Osteocyte (in vitro differentiated cells): ENCODE data around the gene LRBA. TPM values are rescaled to one million over a fixed set of nuclear protein-coding genes. Genes with fewer than 3 reads are reported as not detected.

ENCODE experiments used
- DNase-seq: peaks from one replicate; pipeline ENCODE4 v3.0.0; 2021; ENCODE audit warnings: mixed read lengths; ENCODE audit not compliant: unreplicated experiment; ENCODE audit errors: extremely low spot score
- H3K27ac Mint-ChIP-seq: one replicate; pipeline ENCODE4 v1.8.0; 2021; ENCODE audit warnings: mild to moderate bottlenecking, mixed read lengths; ENCODE audit not compliant: unreplicated experiment
- H3K27me3 Mint-ChIP-seq: one replicate; pipeline ENCODE4 v1.8.0; 2021; ENCODE audit warnings: mixed read lengths; ENCODE audit not compliant: unreplicated experiment
- H3K36me3 Mint-ChIP-seq: one replicate; pipeline ENCODE4 v1.8.0; 2021; ENCODE audit warnings: mixed read lengths; ENCODE audit not compliant: unreplicated experiment
- H3K4me1 Mint-ChIP-seq: one replicate; pipeline ENCODE4 v1.8.0; 2021; ENCODE audit warnings: mixed read lengths; ENCODE audit not compliant: unreplicated experiment
- H3K4me3 Mint-ChIP-seq: one replicate; pipeline ENCODE4 v1.8.0; 2021; ENCODE audit warnings: mild to moderate bottlenecking, moderate library complexity, mixed read lengths; ENCODE audit not compliant: unreplicated experiment
- H3K9me3 Mint-ChIP-seq: one replicate; pipeline ENCODE4 v1.8.0; 2021; ENCODE audit warnings: mixed read lengths; ENCODE audit not compliant: unreplicated experiment
- CTCF ChIP-seq: fragments of 200-600 bp; sonication (generic); IDR thresholded peaks from 2 replicates; pipeline ENCODE4 v1.5.0; 2021; ENCODE audit warnings: antibody characterized with exemption, mild to moderate bottlenecking, moderate library complexity
- total RNA-seq: library from RNA; stranded (reverse); gene quantifications from 2 replicates; pipeline ENCODE4 v1.2.1, GENCODE V29; 2021

The LRBA gene
- total RNA-seq, 1 donor from 2014 or later, result 40.8 TPM

- DNase-seq, result no peak
- H3K4me1 Mint-ChIP-seq, result peaks cover 8% of the 10 kb centered on the region
- no peaks in the 10 kb centered on the region for H3K9me3 Mint-ChIP-seq
- H3K36me3 Mint-ChIP-seq, result peaks cover 5% of the 10 kb centered on the region
- H3K27me3 Mint-ChIP-seq, result no peaks in the 10 kb centered on the region
- H3K27ac Mint-ChIP-seq, result no peak overlapping the region
- TF ChIP-seq CTCF, result no peak
- no peak overlapping the region for H3K4me3 Mint-ChIP-seq
Observed at GRCh38 chr4:150367326-150367725, 647.8 kb downstream of the LRBA start.

GRCh38 chr4:150366487-150366999 lies 648.5 kb downstream of the LRBA start:
- Mint-ChIP-seq H3K9me3 (no peaks in the 10 kb centered on the region), H3K27me3 (no peaks in the 10 kb centered on the region)

GRCh38 chr4:150363721-150364688 lies 651.1 kb downstream of the LRBA start:
- peaks cover 12% of the 10 kb centered on the region for H3K4me1 Mint-ChIP-seq
- no peaks in the 10 kb centered on the region for H3K36me3 Mint-ChIP-seq
- no peak overlapping the region for H3K27ac Mint-ChIP-seq
- no peak for DNase-seq
- no peaks in the 10 kb centered on the region for H3K9me3 Mint-ChIP-seq
- H3K27me3 Mint-ChIP-seq, result no peaks in the 10 kb centered on the region
- H3K4me3 Mint-ChIP-seq, result no peak overlapping the region
- TF ChIP-seq CTCF, result no peak

More at GRCh38 chr4:150366487-150366999, 648.5 kb downstream of the LRBA start:
- TF ChIP-seq CTCF, result no peak
- Mint-ChIP-seq H3K36me3 (peaks cover 5% of the 10 kb centered on the region), H3K27ac (no peak overlapping the region), H3K4me1 (peaks cover 8% of the 10 kb centered on the region), H3K4me3 (no peak overlapping the region)
- no peak for DNase-seq

GRCh38 chr4:150358691-150359090 lies 656.4 kb downstream of the LRBA start:
- TF ChIP-seq CTCF, result no peak
- peaks cover 15% of the 10 kb centered on the region for H3K4me1 Mint-ChIP-seq
- no peak for DNase-seq

GRCh38 chr4:150357829-150358228 lies 657.3 kb downstream of the LRBA start:
- no peak for DNase-seq
- no peaks in the 10 kb centered on the region for H3K9me3 Mint-ChIP-seq
- no peak for TF ChIP-seq CTCF
- H3K4me3 Mint-ChIP-seq, result no peak overlapping the region
- no peaks in the 10 kb centered on the region for H3K27me3 Mint-ChIP-seq
- peaks cover 15% of the 10 kb centered on the region for H3K4me1 Mint-ChIP-seq
- no peaks in the 10 kb centered on the region for H3K36me3 Mint-ChIP-seq
- H3K27ac Mint-ChIP-seq, result no peak overlapping the region

More at GRCh38 chr4:150358691-150359090, 656.4 kb downstream of the LRBA start:
- Mint-ChIP-seq H3K27me3 (no peaks in the 10 kb centered on the region), H3K27ac (no peak overlapping the region), H3K9me3 (no peaks in the 10 kb centered on the region), H3K36me3 (no peaks in the 10 kb centered on the region), H3K4me3 (no peak overlapping the region)
